ENCODE results near the gene IGSF11.
"Not testable (repeated sequence)": the region's sequence is repeated elsewhere in the genome, so short reads cannot be mapped to it uniquely, and the experiment has no call there.

Gene IGSF11

DNA sequence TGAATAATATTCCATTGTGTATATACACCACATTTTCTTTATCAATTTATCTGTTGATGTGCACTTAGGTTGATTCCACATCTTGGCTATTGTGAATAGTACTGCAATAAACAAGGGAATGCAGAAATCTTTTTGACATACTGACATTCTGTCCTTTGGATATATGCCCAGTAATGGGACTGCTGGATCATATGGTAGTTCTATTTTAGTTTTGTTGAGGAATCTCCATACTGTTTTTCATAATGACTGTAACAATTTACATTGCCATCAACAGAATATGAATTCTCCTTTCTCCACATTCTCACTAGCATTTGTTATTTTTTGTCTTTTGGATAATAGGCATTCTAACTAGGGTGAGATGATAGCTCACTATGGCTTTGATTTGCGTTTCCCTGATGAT is 174.7 kb downstream of the IGSF11 start:
- no peak for DNase-seq

GRCh38 chr3:118851466-118852193 is 183.0 kb downstream of the IGSF11 start:
- not testable (repeated sequence) for DNase-seq

DNA sequence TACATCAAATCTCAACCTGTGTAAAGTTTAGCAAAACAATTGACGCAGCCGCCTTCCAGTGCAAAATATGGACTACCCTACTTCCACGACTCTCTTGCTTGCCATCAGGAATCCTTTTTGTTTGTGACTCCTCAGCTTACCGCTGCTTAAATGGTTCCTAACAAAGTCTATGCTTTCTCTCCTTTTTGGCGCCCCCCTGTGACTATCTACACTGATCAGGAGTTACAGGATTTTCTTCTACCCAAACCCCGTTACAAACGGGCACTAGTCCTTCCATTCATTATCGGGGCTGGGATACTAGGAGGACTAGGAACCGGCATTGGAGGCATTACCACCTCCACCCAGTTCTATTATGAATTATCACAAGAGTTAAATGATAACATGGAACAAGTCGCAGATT is 184.0 kb downstream of the IGSF11 start:
- DNase-seq = no peak

Data from activated effector memory CD4-positive, alpha-beta T cell treated with Interleukin-2 at 50 U/mL for 16 hours (primary cell).